Left ventricle myocardium inferior (tissue), 1 donor: Measurements from ENCODE around the gene SMG6. TPM values are rescaled to one million over a fixed set of nuclear protein-coding genes. Genes with fewer than 3 reads are reported as not detected.

Source experiments
- DNase-seq: peaks from one replicate; pipeline ENCODE4 v3.0.0-alpha.2; 2020
- H3K27ac ChIP-seq: fragments of 200-600 bp; replicated peaks from 2 replicates; pipeline ENCODE4 v1.8.0; 2021
- H3K27me3 ChIP-seq: fragments of 200-600 bp; 2 replicates; pipeline ENCODE4 v1.8.0; 2021; ENCODE audit warnings: low read depth
- H3K36me3 ChIP-seq: fragments of 200-600 bp; 2 replicates; pipeline ENCODE4 v1.8.0; 2021
- H3K4me1 ChIP-seq: fragments of 200-600 bp; 2 replicates; pipeline ENCODE4 v1.8.0; 2021
- H3K4me3 ChIP-seq: fragments of 200-600 bp; 2 replicates; pipeline ENCODE4 v1.8.0; 2021; ENCODE audit warnings: mild to moderate bottlenecking, moderate library complexity
- H3K9me3 ChIP-seq: fragments of 200-600 bp; replicated peaks from 2 replicates; pipeline ENCODE4 v1.8.0; 2021
- CTCF ChIP-seq: fragments of 200-600 bp; IDR thresholded peaks from 2 replicates; pipeline ENCODE4 v1.8.0; 2021; ENCODE audit warnings: antibody characterized with exemption, mild to moderate bottlenecking, borderline replicate concordance
- intact Hi-C: fragments of 100-400 bp; cut with micrococcal nuclease; formaldehyde crosslinking; loops from one replicate; pipeline ENCODE4 v1.11.0; 2022
- total RNA-seq: library from RNA; stranded (reverse); fragmentation: NEBNext Ultra II Directional; extraction: Animal tissue kit (Norgen Biotek cat#: 25700); gene quantifications from one replicate; pipeline ENCODE4 v1.2.1, GENCODE V29; 2021
- donor health status: DM: no; HTN: yes; CAD: no; lungs with severe emphysema.

Gene SMG6
- total RNA-seq, 1 donor from 2014 or later: 22.1 TPM

- TF ChIP-seq CTCF: no peak
- Histone ChIP-seq H3K27ac (no peak overlapping the region), H3K36me3 (peaks cover 56% of the 10 kb centered on the region), H3K4me3 (no peak overlapping the region), H3K9me3 (no peaks in the 10 kb centered on the region), H3K4me1 (peaks cover 36% of the 10 kb centered on the region), H3K27me3 (no peaks in the 10 kb centered on the region)
- intact Hi-C loops: no loop called here
- no peak for DNase-seq
These were observed 3.8 kb downstream of the SMG6 start for GRCh38 chr17:2299756-2300155.

DNA sequence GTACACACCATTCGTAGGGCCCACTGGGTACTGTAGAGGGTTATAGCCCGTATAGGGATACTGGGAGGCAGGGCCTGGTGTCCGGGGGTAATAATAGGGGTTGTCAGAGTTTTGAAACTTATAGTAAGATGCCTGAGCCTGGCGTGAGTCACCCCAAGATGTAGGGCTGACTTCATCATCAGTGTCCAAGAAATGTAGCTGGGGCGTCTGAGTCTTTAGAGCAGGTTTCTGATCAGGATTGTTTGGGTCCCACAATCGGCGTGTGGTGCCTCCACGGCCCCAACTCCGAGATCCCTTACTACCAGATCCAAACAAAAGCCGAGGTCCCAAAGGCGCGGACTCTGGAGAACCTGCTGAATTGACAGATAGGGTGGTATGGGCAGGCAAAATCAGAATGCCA lies 4.4 kb downstream of the SMG6 start:
- Histone ChIP-seq H3K4me3 (no peak overlapping the region), H3K27ac (no peak overlapping the region), H3K27me3 (no peaks in the 10 kb centered on the region), H3K9me3 (no peaks in the 10 kb centered on the region), H3K4me1 (peaks cover 30% of the 10 kb centered on the region), H3K36me3 (peaks cover 62% of the 10 kb centered on the region)
- TF ChIP-seq CTCF: no peak
- intact Hi-C loops: no loop called here
- DNase-seq: no peak

GRCh38 chr17:2297023-2297422 lies 6.6 kb downstream of the SMG6 start:
- no peak for TF ChIP-seq CTCF
- no peak for DNase-seq
- H3K27ac ChIP-seq: no peak overlapping the region
- H3K27me3 ChIP-seq: no peaks in the 10 kb centered on the region
- H3K9me3 ChIP-seq: no peaks in the 10 kb centered on the region
- peaks cover 83% of the 10 kb centered on the region for H3K36me3 ChIP-seq
- H3K4me3 ChIP-seq: no peak overlapping the region
- intact Hi-C loops: no loop called here
- peaks cover 10% of the 10 kb centered on the region for H3K4me1 ChIP-seq

GRCh38 chr17:2295575-2295974 lies 8.0 kb downstream of the SMG6 start:
- Histone ChIP-seq H3K9me3 (no peaks in the 10 kb centered on the region), H3K36me3 (peaks cover 98% of the 10 kb centered on the region), H3K27me3 (no peaks in the 10 kb centered on the region), H3K27ac (no peak overlapping the region), H3K4me3 (no peak overlapping the region), H3K4me1 (no peaks in the 10 kb centered on the region)
- intact Hi-C loops: no loop called here
- TF ChIP-seq CTCF: no peak
- no peak for DNase-seq

DNA sequence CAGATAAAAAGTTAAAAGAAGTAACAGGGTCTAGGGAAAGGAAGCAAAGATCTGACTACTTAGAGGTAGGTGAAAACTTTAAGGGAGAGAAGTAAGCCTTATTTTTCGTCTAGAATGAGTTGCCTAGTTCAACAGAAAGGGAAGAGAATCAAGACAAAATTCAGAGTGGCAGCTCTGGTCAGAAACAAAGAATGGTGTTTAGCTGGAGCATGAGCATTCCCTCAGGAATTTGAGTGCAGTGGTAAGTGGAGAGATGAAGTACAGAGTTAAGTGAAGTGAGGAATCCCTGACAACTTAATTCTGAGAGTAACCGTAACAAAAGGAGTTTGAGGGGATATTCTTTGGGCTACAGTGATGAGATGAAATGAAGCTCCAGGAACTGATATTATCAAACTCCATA lies 11.5 kb downstream of the SMG6 start:
- Histone ChIP-seq H3K27me3 (no peaks in the 10 kb centered on the region), H3K36me3 (peaks cover 97% of the 10 kb centered on the region), H3K4me3 (no peak overlapping the region), H3K9me3 (no peaks in the 10 kb centered on the region), H3K4me1 (no peaks in the 10 kb centered on the region), H3K27ac (no peak overlapping the region)
- DNase-seq: no peak
- intact Hi-C loops: no loop called here
- TF ChIP-seq CTCF: no peak
